HG02610 (cell line): ENCODE results near the gene FKBP4.

ENCODE experiments used
- ATAC-seq: cut with Tn5 transposase; IDR thresholded peaks from one replicate; pipeline ENCODE4 v1.9.1; 2021; ENCODE audit warnings: mild to moderate bottlenecking, moderate library complexity; ENCODE audit not compliant: unreplicated experiment

The FKBP4 gene

DNA sequence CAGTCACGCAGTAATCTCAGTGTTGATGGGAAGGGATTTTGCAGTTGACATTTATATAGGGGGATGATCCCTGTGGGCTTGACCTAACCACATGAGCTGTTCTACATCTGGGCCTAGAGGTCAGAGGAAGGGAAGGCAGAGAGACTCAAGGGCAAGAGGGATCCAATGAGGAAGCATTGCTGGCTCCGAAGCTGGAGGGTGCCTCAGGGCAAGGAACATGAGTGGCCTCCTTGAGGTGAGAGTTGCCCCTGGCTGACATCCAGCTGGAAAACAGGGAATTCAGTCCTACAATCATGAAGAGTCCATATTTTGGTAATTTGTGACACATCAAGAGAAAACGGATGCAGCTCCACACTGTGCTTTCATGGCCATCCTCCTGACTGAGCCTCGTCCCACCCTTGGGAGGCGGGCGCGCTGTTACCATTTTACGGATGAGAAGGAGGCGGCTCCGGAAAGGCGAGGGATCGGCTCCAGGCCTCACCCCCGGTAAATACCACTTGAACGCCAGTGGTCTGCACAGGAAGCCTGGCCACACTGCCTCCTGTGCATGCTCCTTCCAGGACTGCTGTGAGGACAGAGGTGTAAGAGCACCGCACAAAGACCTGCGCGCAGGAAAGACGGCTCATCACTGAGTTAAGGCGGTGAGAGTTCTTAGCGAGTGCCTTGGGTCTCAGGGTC lies 18.5 kb upstream of the FKBP4 start:
- no peak for ATAC-seq

DNA sequence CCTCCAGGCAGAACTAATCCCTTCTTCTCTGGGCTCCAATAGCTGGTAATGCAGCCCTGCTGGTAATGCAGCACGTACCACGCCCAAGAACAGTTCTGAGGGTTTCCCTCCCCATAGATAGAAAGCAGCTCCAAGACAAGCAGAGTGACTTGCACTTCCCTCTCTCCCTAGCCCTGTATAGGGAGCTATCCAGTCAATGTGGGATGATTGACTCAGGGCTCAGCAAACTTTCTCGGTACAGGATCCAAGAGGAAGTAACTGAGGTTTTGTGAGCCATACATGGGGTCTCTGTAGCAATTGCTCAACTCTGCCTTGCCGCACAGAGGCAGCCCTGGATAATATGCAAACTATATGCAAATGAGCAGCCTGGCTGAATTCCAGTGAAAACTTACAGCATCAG lies 15.5 kb upstream of the FKBP4 start:
- no peak for ATAC-seq

DNA sequence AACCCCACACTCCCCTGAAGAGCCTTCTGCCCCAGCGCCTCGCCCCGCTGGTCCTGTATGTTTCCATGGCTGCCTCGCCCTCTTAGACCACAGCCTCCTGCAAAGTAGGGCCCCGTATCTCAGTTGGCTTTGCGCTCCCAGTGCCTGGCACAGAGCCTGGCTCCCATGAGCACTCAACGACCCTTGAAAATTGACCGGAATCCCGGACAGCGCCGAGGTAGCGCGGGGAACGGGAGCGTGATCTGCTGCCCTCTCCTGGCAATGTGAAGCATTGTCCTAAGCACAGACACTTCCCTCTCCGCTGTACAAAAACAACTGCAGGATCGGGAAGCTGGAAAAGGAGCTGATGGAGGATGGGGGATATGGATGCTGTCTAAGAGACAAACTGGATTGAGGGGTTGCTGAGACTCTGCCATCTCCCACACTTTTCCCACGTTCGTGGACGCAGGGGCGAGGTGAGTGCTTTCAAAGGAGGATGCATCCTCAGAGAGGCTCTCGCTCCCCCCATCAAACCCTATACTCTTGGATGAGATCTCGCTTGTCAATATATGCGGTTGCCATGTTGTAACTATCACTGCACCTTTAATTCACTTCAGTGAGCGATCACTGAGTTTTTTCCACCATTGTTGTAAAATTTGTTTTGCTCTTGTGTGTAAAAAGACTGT lies 10.7 kb upstream of the FKBP4 start:
- ATAC-seq: no peak

DNA sequence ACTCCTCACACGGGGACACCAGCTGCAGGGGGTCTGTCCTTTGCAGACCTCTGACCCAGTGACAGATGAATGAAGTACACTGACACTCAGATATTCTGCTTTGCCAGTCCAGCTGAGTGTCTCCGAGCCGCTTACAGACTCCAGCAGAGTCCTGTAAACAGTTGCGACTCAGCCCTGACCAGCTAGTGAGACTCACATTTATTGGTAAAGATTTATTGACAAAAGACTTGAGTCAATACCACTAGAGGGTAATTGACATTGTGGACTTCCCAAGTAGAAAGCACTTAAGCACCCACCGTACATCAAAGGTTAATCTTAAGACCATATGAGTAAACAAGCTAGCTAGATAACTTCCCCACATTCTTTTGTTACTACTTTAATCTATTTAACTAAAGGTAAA lies 9.8 kb upstream of the FKBP4 start:
- no peak for ATAC-seq

DNA sequence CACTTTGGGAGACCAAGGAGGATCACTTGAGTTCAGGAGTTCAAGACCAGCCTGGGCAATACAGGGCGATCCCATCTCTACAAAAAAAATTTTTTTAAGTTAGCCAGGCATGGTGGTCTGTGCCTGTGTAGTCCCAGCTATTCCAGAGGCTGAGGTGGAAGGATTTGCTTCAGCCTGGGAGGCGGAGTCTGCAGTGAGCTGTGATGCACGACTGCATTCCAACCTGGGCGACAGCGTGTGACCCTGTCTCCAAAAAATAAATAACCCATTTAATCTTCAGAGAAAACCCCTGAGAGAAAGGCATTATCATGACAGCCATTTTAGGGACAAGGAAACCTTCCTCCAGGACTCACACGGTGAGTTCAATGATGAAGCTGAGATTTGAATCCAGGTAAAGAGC lies 3.7 kb upstream of the FKBP4 start:
- ATAC-seq: no peak

DNA sequence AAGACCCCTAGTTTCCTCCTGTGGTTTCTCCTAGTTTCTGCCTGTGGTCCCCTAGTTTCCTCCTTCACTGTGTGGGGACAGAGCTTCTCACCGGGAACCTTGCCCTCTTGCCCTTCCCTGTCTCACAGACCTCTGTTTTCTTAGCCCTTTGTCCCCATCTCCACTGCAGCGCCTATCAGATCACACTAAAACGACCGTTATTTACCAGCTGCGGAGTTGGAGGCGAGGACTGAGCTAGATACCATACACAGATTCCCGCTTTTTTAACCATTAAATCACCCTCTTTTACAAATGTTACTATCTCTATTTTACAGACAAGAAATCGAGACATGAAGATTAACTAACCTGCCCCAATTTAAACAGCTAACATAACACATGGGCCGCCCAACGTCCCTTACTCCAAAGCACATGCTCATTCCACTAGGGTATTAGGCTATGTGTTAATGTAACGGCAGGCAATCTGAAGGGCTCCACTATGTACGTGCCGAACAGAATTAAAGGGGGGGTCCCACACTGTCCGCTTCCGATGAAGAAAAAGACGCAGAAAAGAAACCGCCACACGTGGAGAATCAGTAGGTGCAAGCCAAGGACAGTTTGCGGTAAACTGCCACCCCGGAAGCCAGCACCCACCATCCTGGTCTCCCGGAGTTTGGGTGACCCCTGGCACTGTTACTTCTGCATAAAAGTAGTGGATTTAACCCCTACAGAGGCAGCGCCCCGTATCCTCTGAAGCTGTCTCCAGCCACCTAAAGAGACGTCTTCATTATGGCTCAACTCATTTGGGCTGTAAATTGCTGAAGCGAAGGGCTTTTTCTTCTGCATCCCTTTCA lies 1.9 kb upstream of the FKBP4 start:
- no peak for ATAC-seq

DNA sequence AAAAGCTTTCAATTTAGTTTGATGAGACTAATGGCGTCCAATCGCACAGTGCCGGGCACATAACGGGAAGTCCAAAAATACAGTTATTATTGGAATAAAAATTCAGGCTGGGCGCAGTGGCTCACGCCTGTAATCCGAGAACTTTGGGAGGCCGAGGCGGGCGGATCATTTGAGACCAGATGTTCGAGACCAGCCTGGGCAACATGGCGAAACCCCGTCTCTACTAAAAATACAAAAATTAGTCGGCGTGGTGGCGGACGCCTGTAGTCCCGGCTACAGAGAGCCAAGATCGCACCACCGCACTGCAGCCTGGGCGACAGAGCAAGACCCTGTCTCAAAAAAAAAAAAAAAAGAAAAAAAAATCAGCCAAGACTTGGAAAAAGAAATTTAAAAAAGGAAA lies 1.2 kb upstream of the FKBP4 start:
- ATAC-seq: no peak

DNA sequence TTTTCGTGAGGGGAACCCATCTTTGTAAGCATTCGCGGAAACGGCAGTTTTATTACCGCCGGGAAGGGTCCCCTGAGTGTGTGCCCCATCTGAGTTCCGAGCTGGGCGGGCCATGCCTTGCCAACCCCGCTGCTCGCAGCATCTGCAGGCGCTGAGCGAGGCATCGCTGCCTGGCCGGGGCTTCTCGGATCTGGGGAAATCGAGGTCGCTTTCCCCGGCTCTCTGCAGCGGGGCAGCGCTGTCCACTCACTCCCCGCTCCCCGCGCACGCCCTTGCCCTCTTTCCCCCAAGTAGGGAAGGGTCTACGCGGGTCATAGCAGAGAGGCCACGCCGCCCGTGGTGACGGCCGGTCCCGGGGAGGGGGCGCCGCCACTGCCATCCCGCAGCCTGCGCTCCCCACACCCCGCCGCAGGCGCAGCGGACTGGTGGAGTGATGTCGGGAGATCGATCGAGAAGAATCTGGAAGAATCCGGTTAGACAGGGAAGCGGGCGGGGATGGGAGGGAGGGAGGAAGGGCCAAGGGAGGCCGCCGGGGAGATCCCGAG lies 507 bp upstream of the FKBP4 start:
- ATAC-seq: no peak

DNA sequence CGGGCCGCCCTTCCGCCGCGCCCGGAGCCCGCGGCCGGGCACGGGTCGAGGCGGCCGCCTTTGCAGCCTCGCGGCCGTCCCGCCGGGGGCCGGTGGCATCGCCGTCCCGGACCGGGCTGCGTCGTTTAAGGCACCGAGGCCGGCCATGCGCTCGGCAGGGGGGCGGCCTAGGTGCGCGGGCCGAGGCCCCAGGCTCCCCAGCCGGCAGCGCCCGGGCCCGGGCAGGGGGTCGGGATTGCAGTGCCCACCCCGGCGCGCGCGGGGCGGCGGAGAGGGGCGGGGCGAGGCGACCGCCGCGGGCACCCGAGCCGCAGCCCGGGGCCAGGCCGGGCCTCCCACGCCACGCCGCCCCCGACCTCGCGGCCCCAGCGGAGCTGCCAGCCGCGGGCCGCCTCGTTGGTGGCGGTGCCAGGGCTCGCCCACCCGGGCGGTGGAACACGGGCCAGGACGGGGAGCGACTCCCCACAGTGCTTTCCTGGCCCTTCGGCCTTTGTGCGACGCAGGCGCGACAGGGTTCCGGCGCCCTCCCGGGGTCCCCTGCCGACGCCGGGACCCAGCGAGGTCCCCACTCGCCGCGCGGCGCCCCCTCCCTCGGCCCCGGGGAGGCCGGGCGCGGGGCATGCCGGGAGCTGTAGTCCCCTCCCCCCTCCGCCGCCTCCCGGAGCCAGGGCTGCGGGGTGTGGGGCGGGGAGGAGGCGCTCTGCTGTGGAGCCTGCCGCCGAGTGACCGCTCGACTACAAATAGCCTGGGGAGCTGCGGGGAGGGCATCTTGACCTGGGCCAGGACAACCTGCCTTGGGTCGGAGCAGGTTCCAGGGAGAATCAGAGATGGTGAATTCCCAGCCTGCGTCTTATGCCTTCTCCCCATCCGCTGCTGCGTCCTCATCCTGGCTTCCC lies 769 bp downstream of the FKBP4 start:
- peak; percentile 71 for ATAC-seq

DNA sequence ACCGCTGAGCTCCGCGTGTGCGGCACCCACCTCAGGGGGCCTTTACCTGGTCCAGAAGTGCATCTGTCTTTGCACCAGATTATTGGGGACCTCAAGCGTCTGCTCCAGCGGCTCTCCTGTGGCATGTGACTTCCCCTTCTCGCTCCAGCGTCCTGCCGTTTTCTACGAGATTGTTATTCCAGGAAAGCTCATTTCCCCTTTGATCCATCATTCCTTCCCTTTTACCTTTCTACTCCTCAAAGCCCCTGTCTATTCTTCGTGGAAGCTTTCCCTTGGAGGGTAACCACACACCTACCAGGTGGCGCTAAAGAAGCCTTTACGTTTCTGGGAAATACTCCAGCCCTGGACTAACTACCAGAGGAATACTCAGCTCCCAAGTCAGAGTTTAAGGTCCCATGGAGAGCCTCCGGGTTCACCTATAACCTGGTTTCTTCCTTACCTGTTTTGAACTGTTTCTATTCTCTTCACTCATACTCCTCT lies 1.5 kb downstream of the FKBP4 start:
- ATAC-seq: no peak

DNA sequence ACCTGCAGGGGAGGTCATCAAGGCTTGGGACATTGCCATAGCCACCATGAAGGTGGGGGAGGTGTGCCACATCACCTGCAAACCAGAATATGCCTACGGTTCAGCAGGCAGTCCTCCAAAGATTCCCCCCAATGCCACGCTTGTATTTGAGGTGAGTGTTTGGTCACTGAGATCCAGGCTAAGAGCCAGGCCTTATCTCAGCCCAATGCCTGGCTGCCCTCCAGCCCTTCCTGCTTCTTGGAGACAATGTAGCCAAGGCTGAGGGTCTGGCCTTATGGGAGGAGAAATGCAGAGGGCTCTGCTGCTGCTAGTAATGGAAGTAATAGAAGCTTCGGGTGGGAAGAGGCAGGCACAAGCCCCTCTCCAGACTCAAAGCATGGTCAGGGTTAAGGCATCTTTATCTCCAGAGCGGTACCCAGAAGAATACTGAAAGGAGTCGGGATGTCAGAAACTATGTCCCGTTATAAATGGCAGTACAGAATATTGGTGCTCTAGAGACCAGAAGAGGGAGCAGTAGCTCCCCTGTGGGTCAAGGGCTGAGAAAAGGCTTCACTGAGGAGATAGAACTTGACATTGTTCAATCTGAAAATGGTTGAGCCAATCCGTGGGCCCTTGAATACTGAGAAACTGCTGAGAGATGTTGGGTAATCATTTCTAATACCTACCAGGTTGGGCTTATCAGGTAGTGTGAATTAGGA lies 3.1 kb downstream of the FKBP4 start:
- no peak for ATAC-seq

DNA sequence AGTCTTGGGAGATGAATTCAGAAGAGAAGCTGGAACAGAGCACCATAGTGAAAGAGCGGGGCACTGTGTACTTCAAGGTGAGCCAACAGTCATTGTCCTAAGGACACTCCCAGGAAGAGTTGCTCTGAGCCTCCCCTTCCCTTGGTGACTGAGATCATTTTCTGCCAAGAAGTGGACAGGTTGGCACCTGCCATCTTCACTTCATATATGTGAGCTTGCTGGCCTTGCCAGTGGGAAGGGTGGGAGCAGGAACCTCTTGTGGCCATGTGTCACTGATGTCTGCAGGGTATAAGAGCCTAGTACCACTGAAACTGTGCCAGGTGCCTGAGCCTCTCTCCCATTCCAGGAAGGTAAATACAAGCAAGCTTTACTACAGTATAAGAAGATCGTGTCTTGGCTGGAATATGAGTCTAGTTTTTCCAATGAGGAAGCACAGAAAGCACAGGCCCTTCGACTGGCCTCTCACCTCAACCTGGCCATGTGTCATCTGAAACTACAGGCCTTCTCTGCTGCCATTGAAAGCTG lies 5.3 kb downstream of the FKBP4 start:
- ATAC-seq: no peak

DNA sequence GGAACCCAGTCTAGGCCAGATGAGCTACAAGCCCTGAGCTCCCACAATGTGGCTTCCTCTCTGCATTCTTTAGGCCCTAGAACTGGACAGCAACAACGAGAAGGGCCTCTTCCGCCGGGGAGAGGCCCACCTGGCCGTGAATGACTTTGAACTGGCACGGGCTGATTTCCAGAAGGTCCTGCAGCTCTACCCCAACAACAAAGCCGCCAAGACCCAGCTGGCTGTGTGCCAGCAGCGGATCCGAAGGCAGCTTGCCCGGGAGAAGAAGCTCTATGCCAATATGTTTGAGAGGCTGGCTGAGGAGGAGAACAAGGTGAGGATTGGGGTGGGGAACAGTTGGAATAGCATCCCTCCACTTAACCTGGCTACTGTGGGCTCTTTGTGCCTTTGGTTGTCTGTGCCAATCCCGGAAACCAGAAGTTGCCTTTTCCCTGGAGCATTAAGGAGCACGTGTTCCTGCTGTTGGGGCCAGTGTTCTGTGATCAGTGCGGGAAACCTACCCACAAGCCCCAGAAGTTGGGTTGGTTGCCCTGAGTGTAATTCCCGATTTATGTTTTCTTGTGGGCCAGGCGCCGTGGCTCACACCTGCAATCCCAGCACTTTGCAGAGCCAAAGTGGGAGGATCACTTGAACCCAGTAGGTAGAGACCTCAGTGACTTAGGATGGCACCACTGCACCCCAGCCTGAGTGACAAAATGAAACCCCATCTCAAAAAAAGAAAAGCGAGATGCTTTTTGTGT lies 6.4 kb downstream of the FKBP4 start:
- ATAC-seq: no peak

DNA sequence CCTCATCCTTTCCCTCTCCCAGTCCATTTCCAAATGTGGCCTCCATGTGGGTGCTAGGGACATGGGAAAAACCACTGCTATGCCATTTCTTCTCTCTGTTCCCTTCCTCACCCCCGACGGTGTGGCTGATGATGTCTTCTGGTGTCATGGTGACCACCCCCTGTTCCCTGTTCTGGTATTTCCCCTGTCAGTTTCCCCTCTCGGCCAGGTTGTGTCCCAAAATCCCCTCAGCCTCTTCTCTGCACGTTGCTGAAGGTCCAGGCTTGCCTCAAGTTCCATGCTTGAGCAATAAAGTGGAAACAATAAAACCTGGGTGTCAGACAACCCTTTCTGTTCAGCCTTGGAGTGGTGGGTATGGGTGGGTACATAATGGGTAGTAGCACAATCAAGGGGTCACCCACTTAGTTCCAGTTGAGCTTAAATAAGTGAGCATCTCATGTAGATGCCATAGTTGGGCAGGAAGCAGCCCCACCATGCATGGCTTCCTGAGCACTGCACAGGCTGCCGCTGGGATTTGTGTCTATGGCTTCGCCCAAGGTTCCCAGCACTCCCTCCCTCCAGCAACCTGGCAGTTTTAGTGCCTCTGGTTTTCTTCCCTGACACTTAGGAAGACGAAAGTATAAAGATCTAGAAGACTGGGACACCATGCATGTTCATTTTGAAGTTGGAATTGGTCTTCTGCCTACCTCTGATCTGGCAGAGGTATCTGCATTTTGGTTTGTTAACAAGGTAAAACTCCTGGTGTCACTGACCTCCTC lies 9.0 kb downstream of the FKBP4 start:
- ATAC-seq: peak; percentile 60

DNA sequence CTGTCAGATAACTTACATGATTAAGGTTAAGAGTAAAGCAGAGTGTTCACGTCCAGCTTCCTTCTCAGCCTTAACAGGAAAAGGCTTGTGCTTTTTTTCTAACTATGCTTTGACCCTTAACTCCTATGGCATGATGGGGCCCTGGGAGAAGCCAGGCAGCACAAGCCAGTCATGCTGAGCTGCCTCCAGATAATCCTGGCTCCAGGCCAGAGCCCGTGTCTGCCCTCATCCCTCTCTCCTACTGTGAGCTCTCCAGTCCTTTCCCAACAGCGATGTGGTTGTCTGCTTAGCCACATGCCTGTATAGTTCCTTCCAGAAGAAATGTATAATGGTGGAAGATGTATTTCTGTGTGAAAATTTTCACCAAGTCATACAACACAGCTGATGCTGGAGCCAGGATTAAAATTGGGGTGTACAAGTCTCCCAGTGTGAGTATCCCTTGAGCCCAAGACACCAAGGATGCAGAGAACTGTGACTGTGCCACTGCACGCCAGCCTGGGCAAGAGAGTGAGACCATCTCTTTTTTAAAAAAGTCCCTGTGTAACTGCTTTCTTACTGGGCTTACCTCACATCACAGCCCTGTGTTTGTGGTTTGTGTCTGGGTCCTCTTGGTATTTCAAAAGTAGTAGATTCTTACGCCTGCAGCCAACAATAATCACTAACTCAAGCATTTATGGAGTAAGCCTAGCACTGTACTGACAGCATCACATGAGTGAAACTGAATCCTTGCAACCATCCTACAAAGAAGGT lies 9.8 kb downstream of the FKBP4 start:
- peak; percentile 44 for ATAC-seq

DNA sequence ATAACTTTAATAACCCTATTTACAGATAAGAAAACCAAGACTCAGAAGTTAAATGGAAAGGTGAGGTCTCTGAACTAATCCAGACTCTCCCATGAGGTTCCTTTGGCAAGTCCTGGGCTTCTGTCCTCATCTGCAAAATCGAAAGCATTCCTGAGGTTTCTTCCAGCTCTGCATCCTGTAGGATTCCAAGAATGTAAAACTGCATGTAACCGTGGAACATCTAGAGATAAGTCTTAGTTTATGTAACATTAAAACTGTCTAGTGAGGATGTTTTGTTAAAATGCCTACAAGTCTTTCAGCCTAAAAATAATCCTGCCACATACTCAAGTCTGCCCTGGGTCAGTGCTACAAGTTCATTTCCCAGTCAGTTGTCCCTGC lies 10.4 kb downstream of the FKBP4 start:
- no peak for ATAC-seq

DNA sequence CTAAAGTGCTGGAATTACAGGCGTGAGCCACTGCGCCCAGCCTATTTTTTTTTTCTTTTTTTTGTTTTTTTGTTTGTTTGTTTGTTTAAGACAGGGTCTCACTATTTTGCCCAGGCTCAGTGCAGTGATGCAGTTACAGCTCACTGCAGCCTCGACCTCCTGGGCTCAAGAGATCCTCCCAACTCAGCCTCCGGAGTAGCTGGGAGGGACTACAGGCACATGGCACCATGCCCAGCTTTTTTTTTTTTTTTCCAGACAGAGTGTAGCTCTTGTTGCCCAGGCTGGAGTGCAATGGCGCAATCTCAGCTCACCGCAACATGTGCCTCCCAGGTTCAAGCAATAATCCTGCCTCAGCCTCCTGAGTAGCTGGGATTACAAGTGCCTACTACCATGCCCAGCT lies 11.9 kb downstream of the FKBP4 start:
- no peak for ATAC-seq

DNA sequence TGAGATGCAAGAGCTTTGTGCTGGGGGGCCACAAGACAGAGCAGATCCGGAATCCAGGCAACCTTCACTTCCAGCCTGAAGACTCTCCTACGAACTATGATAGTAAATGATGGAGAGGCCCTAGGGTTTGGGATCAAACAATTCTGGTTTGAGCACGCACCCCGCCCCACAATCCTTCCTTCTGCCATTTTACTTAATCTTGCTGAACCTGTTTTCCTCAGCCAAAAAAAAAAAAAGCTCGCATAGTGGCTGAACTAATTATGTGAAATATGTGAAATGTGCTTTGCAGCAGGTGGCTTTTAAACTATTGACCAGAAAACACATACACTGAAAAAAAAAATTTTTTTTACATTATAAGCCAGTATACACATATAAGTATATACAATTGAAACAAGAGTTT lies 17.0 kb downstream of the FKBP4 start:
- ATAC-seq: no peak
